SH-SY5Y (cell line): ENCODE results near the gene PRELID3B.

Source experiments
- GATA2 ChIP-seq: IDR thresholded peaks from 2 replicates; pipeline ENCODE4 v1.6.1; 2011; ENCODE audit warnings: mild to moderate bottlenecking, low read depth, low read length
- GATA3 ChIP-seq: IDR thresholded peaks from 2 replicates; pipeline ENCODE4 v1.6.1; 2011; ENCODE audit warnings: low read depth, mild to moderate bottlenecking, low read length, moderate library complexity

- no peak for TF ChIP-seq GATA2
- TF ChIP-seq GATA3: no peak
Observed at GRCh38 chr20:59025511-59025910, 17.1 kb downstream of the PRELID3B start.
